Measurements from ENCODE around the gene RHBDL1.
A peak's percentile ranks its signal among the peaks of the same experiment; 100 is the strongest.

RHBDL1 gene

GRCh38 chr16:717450-718245 is 42.2 kb downstream of the RHBDL1 start:
- DNase-seq (ENCODE audit: low read depth in 1 of 2, low spot score in 1 of 2), result no peak

DNA sequence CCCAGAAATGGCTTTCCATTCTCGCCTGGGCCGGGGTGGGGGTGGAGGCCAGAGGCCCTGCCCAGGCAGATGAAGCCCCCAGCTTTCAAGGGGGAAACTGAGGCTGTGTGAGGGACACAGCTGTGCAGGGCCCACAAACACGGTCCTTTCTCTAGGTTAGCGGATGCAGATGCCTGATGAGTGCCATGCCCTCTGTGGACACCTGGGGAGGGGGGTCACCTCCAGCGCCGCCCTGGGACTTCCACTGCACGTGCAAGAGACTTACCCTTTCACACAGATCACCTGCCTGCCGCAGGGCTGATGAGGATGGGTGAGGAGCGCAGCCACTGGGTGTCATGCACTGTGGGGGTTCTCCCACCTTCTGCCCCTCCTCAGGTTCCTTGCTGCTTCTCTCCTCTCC is 42.9 kb downstream of the RHBDL1 start:
- DNase-seq (ENCODE audit: low read depth in 1 of 2, low spot score in 1 of 2), result no peak

DNA sequence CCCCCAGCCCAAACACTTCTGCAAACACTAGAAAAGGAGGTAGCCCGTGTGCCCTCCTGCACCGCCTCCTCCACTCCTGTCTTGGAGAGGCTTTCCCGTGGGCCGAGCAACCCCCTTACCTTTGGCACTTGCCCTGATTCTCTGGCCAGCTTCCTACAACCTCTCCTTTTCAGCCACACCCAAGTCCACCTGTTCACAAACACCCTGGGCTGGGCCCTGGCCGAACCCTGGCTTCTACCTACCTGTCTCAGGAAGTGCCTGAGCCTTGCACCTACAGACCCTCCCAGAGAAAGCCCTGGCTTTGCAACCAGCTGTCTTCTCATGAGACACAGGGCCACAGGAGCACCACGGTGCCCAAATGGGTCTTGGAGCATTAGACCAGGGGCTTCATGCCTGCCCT is 43.5 kb downstream of the RHBDL1 start:
- DNase-seq (ENCODE audit: low read depth in 1 of 2, low spot score in 1 of 2), result no peak

DNA sequence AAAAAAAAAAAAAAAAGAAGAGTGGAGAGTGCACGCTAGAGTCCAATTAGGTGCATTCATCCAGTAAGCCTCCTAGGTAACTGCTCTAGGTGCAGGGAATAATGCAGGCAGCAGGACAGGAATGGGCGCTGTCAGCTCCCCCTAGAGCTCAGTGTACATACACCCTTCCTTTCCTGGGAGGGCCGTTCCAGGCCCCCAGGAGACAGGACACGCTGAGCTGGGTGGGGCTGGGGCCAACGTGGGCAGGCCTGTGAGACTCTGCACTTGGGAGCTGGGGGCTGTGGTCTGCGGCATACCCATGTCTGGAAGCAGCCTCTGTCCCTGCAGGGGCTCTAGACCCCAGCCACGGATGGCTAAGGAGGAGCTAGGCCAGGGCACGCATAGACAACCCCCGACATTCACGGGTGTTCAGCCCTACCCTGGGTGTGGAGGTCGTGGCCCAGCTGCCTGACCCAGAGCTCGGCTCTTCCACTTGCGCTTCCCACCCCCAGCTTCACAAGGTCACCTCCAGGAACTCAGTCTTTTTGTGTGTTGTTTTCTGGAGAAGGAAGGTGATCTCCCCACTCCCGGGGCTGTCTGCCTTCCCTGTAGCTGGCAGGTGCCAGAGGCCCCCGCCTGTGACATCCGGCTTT is 44.5 kb downstream of the RHBDL1 start:
- no peak for DNase-seq (ENCODE audit: low read depth in 1 of 2, low spot score in 1 of 2)

DNA sequence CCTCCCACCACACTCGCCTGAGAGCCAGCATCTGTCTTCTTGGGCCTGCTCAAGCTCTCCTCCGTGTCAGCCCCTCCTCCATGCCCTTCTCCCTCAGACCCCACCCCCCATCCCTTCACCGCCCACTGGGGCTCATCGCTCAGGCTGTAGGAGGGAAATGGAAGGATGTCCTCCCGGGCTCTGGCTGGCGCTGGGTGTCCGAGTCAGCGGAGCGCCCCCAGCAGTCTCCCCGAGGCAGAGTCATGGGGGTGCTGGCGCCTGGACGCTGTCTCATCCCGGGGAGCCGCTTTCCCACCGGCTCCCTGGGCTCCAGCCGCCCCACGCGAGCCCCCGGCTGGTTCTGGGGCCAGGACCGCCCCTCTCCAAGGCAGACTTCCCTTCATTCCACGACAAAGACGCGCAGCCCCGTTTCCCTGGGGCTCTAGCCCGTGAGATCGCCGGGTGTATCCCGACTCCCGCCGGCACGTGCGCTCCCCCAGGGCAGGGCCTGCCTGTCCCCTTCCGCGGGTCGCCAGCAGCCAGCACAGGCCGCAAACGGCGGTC is 45.0 kb downstream of the RHBDL1 start:
- DNase-seq (ENCODE audit: low read depth in 1 of 2, low spot score in 1 of 2), result no peak

DNA sequence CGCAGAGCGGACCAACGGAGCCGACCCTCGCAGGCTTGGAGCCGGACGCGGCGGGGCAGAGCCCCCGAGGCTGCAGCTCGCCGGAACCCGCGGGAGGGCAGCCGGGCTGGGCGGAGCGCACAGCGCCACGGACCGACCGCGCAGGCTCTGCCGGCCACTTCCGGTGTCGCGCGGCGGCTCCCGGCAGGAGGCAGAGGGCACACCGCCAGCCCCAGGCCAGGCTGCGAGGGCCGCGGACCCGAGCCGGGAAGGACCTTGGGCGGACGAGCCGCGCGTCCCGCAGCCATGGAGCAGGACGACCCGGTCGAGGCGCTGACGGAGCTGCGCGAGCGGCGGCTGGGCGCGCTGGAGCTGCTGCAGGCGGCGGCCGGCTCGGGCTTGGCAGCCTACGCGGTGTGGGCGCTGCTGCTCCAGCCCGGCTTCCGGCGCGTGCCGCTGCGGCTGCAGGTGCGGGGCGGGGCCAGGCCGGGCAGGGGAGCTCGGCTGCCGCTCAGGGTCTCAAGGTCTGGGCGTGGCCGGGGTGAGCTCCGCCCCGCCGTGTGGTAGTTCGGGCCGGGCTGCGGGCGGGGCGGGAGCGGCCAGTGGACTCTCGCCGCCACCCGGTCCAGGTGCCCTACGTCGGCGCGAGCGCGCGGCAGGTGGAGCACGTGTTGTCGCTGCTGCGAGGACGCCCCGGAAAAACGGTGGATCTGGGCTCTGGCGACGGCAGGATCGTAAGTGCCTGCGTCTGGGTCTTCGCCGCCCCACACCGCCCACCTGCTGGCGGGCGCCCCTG is 45.7 kb downstream of the RHBDL1 start, which contains the start of gene ANTKMT:
TSS of gene ANTKMT (plus strand) at position 157 of the 775 bp plus-strand sequence. CDS start at position 286, 129 bp downstream.
- peak in 1 of 2 donors; percentile 58 for DNase-seq (ENCODE audit: low read depth in 1 of 2, low spot score in 1 of 2)

- DNase-seq (ENCODE audit: low read depth in 1 of 2, low spot score in 1 of 2), result no peak
Measured at GRCh38 chr16:721765-722540, 46.5 kb downstream of the RHBDL1 start.

- DNase-seq (ENCODE audit: low read depth in 1 of 2, low spot score in 1 of 2), result no peak
Measured at GRCh38 chr16:722835-723633, 47.6 kb downstream of the RHBDL1 start.

- DNase-seq (ENCODE audit: low read depth in 1 of 2, low spot score in 1 of 2), result no peak
Measured at GRCh38 chr16:723695-724094, 48.2 kb downstream of the RHBDL1 start.

DNA sequence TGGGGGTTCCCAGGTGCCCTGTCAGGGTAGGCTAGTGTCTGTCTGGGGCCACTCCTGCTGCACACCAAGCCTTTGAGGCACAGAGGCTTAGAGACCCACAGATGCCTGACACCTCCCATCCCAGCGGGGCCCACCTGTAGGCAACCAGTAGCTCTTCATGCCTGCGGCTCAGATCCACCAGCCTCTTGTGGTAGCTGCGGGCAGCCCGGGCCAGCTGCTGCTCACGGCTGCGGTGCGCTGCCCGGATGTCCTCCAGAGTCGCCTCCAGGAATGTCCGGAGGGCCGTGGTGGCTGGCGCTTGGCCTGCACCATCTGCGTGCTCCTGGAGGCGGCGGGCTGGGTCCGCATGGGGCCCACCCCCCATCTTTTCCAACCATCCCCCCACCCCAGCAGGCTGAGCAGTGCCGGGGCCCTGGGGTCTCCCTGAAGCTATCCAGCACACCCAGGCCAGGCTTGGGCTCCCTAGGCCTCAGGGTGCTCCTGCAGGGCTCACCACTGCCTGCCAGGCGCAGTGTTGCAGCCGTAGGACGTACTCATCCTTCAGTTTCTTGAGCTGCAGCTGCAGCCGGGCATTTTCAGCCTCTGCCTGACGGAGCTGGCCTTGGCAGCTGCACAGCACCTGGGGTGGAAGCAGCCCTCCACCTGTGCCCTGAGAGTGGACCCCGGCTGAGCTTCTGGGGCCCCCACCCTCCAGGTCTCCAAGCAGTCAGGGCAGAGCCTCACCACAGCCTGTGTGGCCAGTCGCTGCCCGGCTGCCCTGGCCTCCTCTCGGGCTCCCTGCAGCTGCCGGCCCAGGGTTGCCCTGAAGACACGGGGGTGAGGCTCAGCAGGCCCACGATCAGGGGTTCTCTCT is 48.9 kb downstream of the RHBDL1 start:
- no peak for DNase-seq (ENCODE audit: low read depth in 1 of 2, low spot score in 1 of 2)

GRCh38 chr16:725041-725376 is 49.5 kb downstream of the RHBDL1 start:
- DNase-seq (ENCODE audit: low read depth in 1 of 2, low spot score in 1 of 2), result no peak

DNA sequence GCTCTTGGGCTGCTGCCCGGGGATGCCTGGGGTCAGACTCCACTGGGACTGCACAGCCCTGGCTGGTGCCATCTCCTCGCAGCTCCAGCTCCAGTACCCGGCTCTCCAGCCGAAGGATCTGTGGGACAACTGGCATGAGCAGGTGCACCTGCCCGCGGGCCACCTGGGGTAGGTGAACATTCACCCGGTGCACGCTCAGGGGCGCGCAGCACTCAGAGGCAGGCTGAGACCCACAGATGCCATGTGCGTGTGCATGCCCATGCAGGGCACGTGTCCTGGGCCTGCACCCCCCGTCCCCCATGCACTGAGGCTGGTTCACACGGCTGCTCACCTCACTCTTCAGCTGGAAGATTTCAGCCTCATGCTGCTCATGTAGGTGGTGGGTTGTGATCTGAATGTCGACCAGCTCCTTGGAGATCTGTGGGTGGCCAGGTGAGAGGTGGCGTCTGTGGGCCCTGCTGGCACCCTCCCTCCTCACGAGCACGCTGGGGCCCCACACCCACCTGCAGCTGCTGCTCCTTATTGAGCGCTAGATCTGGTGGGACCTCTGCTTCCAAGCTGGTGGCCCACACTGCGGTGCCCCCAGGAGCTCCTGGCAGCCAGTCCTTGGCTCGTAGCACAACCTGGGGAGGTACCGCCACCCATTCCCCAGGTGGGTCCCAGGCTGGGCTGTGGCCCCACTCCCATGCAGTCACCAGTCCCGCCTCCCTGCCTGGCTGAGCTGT is 50.2 kb downstream of the RHBDL1 start:
- no peak for DNase-seq (ENCODE audit: low read depth in 1 of 2, low spot score in 1 of 2)

GRCh38 chr16:726188-726437 is 50.6 kb downstream of the RHBDL1 start:
- DNase-seq (ENCODE audit: low read depth in 1 of 2, low spot score in 1 of 2), result no peak

- peak in 1 of 2 donors; percentile 34 for DNase-seq (ENCODE audit: low read depth in 1 of 2, low spot score in 1 of 2)
Measured at GRCh38 chr16:726438-727290, 51.2 kb downstream of the RHBDL1 start, which contains the start of the genes CCDC78 and HAGHL. Gene CCDC78, minus strand, starts transcription at chr16:726443. Its CDS starts 76 bp downstream, at chr16:726367. Gene HAGHL, plus strand, starts transcription at chr16:727106. Its CDS starts 404 bp downstream, at chr16:727510.

DNA sequence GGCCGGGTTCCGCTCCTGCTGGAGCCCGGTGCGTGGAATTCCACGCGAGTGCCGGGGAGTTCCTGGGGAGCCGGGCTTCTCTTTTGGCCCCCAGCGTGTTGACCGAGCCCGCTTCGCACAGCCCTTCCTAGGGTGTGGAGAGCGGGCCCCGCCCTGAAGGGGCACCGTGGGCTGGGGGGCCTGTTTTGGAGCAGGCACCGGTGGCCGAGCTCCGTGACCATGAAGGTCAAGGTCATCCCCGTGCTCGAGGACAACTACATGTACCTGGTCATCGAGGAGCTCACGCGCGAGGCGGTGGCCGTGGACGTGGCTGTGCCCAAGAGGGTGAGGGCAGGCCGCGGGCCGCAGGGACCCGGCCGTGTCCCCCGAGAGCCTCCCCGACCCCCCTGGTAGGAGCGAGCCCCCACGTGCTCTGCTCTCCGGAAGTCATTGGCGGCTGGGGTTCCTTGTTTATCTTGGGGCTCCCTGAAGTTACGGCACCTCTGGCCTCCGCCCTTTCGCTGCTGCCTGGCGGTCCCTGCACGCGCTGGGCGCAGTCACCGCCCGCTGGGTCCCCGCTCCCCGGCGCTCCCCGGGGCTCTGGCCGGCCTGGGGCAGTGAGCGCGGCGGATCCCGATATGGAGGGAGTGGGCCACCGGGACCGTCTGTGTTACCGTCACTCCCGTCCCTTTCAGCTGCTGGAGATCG is 52.0 kb downstream of the RHBDL1 start:
- DNase-seq (ENCODE audit: low read depth in 1 of 2, low spot score in 1 of 2), result no peak
